Muscle layer of duodenum (tissue), 2 donors: ENCODE measurements around the gene ABLIM1.

Experiments used
- H3K27ac ChIP-seq: one replicate; pipeline ENCODE4 v1.7.0; 2013; ENCODE audit warnings: mild to moderate bottlenecking, low read length
- H3K27me3 ChIP-seq: one replicate; pipeline ENCODE4 v1.7.0; 2013; ENCODE audit warnings: low read depth, mild to moderate bottlenecking, control low read depth, low read length
- H3K36me3 ChIP-seq, 2 donors: one replicate each; pipeline ENCODE4 v1.7.0; 2013; ENCODE audit warnings: low read length in 2 of 2, control low read depth in 1 of 2, mild to moderate bottlenecking in 1 of 2; ENCODE audit not compliant: insufficient read depth in 2 of 2, control insufficient read depth in 1 of 2
- H3K4me1 ChIP-seq, 2 donors: one replicate each; pipeline ENCODE4 v1.7.0; 2013; ENCODE audit warnings: low read length in 2 of 2, mild to moderate bottlenecking in 2 of 2, control low read depth in 1 of 2, moderate library complexity in 1 of 2; ENCODE audit not compliant: insufficient read depth in 2 of 2, control insufficient read depth in 1 of 2
- H3K4me3 ChIP-seq, 2 donors: one replicate each; pipeline ENCODE4 v1.7.0; 2013; ENCODE audit warnings: low read length in 2 of 2, low read depth in 1 of 2, mild to moderate bottlenecking in 1 of 2
- H3K9me3 ChIP-seq, 2 donors: one replicate each; pipeline ENCODE4 v1.7.0; 2013; ENCODE audit warnings: low read length in 2 of 2, control low read depth in 1 of 2, mild to moderate bottlenecking in 1 of 2; ENCODE audit not compliant: control insufficient read depth in 1 of 2
- donor health status: healthy.

Gene ABLIM1

DNA sequence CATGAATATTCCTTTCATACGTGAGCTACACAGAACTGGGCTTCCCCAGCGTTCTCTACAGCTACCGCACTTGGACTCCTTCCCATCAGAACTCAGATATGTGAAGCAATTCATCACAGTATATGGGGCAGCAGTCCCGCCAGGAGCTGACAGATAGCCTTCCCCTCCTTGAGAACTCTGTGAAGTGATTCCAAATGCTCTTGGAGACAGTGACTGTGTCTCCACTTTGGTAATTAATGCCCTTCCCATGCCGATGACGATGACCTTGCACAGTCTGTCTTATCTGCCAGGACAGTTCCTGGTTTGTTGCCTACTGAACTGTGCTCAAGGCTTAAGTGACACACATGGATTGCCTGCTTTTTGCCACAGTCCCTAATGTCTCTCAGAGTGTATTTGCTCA is 178.8 kb downstream of the ABLIM1 start:
- H3K36me3 ChIP-seq = no peaks in the 10 kb centered on the region
- no peaks in the 10 kb centered on the region for H3K27me3 ChIP-seq
- H3K27ac ChIP-seq = no peak overlapping the region
- no peaks in the 10 kb centered on the region for H3K9me3 ChIP-seq
- H3K4me1 ChIP-seq = peaks cover 0 to 11% of the 10 kb centered on the region in 2 donors
- no peak overlapping the region for H3K4me3 ChIP-seq

GRCh38 chr10:114478281-114478680 is 179.8 kb downstream of the ABLIM1 start:
- Histone ChIP-seq H3K4me3 (no peak overlapping the region), H3K27me3 (no peaks in the 10 kb centered on the region), H3K27ac (no peak overlapping the region), H3K9me3 (no peaks in the 10 kb centered on the region), H3K4me1 (peaks cover 0 to 9% of the 10 kb centered on the region in 2 donors), H3K36me3 (no peaks in the 10 kb centered on the region)

GRCh38 chr10:114477285-114477684 is 180.8 kb downstream of the ABLIM1 start:
- H3K27me3 ChIP-seq = no peaks in the 10 kb centered on the region
- H3K36me3 ChIP-seq = no peaks in the 10 kb centered on the region
- H3K9me3 ChIP-seq = no peaks in the 10 kb centered on the region
- H3K4me3 ChIP-seq = no peak overlapping the region
- H3K27ac ChIP-seq = no peak overlapping the region
- H3K4me1 ChIP-seq = peaks cover 0 to 4% of the 10 kb centered on the region in 2 donors

GRCh38 chr10:114474989-114475388 is 183.1 kb downstream of the ABLIM1 start:
- peaks cover 0 to 4% of the 10 kb centered on the region in 2 donors for H3K4me1 ChIP-seq
- H3K27ac ChIP-seq = no peak overlapping the region
- H3K9me3 ChIP-seq = no peaks in the 10 kb centered on the region
- H3K27me3 ChIP-seq = no peaks in the 10 kb centered on the region
- no peaks in the 10 kb centered on the region for H3K36me3 ChIP-seq
- H3K4me3 ChIP-seq = no peak overlapping the region

- H3K27me3 ChIP-seq = no peaks in the 10 kb centered on the region
- H3K4me3 ChIP-seq = no peak overlapping the region
- peaks cover 0 to 4% of the 10 kb centered on the region in 2 donors for H3K36me3 ChIP-seq
- H3K4me1 ChIP-seq = peaks cover 0 to 4% of the 10 kb centered on the region in 2 donors
- H3K9me3 ChIP-seq = no peaks in the 10 kb centered on the region
- no peak overlapping the region for H3K27ac ChIP-seq
Observed at GRCh38 chr10:114473776-114474175, 184.3 kb downstream of the ABLIM1 start.

DNA sequence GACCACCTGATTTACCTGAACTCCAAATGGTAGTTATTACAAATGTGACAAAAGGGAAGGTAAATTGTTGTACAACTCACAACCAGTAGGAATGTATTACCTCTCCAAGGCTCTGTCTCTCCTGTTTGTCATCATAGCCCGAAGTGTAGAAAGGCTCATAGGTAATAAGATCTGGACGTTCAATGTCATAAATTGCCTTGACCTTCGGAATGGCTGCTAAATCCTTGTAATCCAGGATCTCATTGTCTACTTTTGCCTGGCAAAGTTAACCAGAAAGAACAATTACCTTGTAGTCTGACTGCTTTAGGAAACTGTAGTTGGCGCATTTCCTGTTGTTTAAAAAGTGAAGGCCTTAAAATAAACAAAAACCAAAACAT is 185.2 kb downstream of the ABLIM1 start:
- no peaks in the 10 kb centered on the region for H3K27me3 ChIP-seq
- H3K36me3 ChIP-seq = peaks cover 0 to 4% of the 10 kb centered on the region in 2 donors
- H3K9me3 ChIP-seq = no peaks in the 10 kb centered on the region
- H3K4me3 ChIP-seq = no peak overlapping the region
- peaks cover 0 to 4% of the 10 kb centered on the region in 2 donors for H3K4me1 ChIP-seq
- no peak overlapping the region for H3K27ac ChIP-seq

GRCh38 chr10:114471906-114472876 is 185.9 kb downstream of the ABLIM1 start:
- no peaks in the 10 kb centered on the region for H3K9me3 ChIP-seq
- H3K4me3 ChIP-seq = no peak overlapping the region
- H3K27ac ChIP-seq = no peak overlapping the region
- no peaks in the 10 kb centered on the region for H3K27me3 ChIP-seq
- H3K36me3 ChIP-seq = peaks cover 0 to 4% of the 10 kb centered on the region in 2 donors
- peaks cover 0 to 4% of the 10 kb centered on the region in 2 donors for H3K4me1 ChIP-seq

- Histone ChIP-seq H3K36me3 (peaks cover 0 to 4% of the 10 kb centered on the region in 2 donors), H3K4me3 (no peak overlapping the region), H3K27ac (no peak overlapping the region), H3K9me3 (no peaks in the 10 kb centered on the region), H3K4me1 (peaks cover 0 to 4% of the 10 kb centered on the region in 2 donors), H3K27me3 (no peaks in the 10 kb centered on the region)
Observed at GRCh38 chr10:114470956-114471905, 186.8 kb downstream of the ABLIM1 start.

GRCh38 chr10:114470361-114470760 is 187.7 kb downstream of the ABLIM1 start:
- Histone ChIP-seq H3K4me1 (peaks cover 0 to 4% of the 10 kb centered on the region in 2 donors), H3K36me3 (peaks cover 0 to 4% of the 10 kb centered on the region in 2 donors), H3K4me3 (no peak overlapping the region), H3K27ac (no peak overlapping the region), H3K27me3 (no peaks in the 10 kb centered on the region), H3K9me3 (no peaks in the 10 kb centered on the region)

GRCh38 chr10:114458955-114459354 is 199.1 kb downstream of the ABLIM1 start:
- Histone ChIP-seq H3K4me3 (no peak overlapping the region), H3K27me3 (no peaks in the 10 kb centered on the region), H3K27ac (no peak overlapping the region), H3K36me3 (peaks cover 7 to 8% of the 10 kb centered on the region in 2 donors), H3K9me3 (no peaks in the 10 kb centered on the region), H3K4me1 (no peaks in the 10 kb centered on the region)
